ENCODE results near the gene DNAH1.
"Not testable (repeated sequence)": the region's sequence is repeated elsewhere in the genome, so short reads cannot be mapped to it uniquely, and the experiment has no call there.

Gene DNAH1

GRCh38 chr3:52315977-52316764, at the start of gene DNAH1:
Gene DNAH1 (plus strand): TSS chr3:52316319. CDS start chr3:52322443, 6,124 bp downstream.
- DNase-seq (ENCODE audit: low spot score) = no peak

- no peak for DNase-seq (ENCODE audit: low spot score)
These were observed 48.1 kb upstream of the DNAH1 start for GRCh38 chr3:52268036-52268435.

- no peak for DNase-seq (ENCODE audit: low spot score)
These were observed 46.3 kb upstream of the DNAH1 start for GRCh38 chr3:52269776-52270175.

DNA sequence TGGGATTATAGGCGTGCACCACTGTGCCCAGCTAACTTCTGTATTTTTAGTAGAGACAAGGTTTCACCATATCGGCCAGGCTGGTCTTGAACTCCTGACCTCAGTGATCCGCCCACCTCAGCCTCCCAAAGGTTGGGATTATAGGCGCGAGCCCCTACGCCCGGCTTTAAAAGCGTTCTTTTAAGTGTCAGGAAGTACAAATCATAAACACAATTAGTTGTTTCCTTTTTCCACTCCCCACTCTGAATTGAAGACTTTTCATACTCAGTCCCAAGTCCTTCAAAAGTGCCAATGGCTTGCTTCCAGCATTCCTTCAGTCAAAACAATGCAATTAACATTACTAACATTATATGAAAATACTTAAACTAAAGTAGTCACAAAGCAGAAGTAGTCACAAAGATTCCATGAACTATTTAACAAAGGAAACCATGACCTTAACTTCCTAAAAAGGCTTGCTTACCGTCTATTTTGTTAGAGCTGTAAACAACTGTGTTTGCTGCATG, 45.8 kb upstream of the DNAH1 start:
- DNase-seq (ENCODE audit: low spot score) = no peak

- not testable (repeated sequence) for DNase-seq (ENCODE audit: low spot score)
These were observed 43.9 kb upstream of the DNAH1 start for GRCh38 chr3:52272172-52272571.

- no peak for DNase-seq (ENCODE audit: low spot score)
These were observed 43.3 kb upstream of the DNAH1 start for GRCh38 chr3:52272831-52273230.

DNA sequence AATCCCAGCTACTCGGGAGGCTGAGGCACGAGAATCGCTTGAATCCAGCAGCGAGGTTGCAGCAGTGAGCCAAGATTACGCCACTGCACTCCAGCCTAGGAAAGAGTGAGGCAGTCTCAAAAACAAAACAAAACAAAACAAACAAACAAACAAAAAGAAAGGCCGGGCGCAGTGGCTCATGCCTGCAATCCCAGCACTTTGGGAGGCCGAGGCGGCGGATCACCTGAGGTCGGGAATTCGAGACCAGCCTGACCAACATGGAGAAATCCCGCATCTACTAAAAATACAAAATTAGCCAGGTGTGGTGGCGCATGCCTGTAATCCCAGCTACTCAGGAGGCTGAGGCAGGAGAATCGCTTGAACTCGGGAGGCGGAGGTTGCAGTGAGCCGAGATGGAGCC, 41.3 kb upstream of the DNAH1 start:
- not testable (repeated sequence) for DNase-seq (ENCODE audit: low spot score)

GRCh38 chr3:52277071-52277964, 38.8 kb upstream of the DNAH1 start:
- DNase-seq (ENCODE audit: low spot score) = peak; percentile 83

DNA sequence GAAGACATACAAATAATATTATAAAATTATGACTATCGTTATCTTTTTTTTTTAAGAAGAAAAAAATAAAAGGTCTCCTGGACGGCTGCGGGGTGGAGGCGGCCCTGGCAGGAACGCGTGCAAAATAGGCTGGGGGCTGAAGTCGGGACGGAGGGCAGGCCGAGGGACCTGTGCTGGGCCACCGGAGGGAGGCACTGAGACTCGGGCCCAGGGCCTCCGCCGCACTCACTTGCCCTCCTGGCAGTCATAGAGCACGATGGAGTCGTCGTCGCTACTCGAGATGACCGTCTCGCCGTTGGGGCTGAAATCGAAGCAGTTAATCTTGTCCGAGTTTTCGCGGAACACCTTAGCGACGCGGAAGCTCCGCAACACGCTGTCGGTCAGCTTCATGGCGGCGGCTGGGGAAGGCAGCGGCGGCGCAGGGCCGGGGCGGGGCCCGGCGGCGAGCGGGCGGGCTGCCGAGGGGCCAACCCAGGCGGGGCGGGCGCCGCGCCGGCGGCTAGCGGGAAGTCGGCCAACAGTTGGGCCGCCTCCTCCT, 38.1 kb upstream of the DNAH1 start:
- DNase-seq (ENCODE audit: low spot score) = peak; percentile 67

DNA sequence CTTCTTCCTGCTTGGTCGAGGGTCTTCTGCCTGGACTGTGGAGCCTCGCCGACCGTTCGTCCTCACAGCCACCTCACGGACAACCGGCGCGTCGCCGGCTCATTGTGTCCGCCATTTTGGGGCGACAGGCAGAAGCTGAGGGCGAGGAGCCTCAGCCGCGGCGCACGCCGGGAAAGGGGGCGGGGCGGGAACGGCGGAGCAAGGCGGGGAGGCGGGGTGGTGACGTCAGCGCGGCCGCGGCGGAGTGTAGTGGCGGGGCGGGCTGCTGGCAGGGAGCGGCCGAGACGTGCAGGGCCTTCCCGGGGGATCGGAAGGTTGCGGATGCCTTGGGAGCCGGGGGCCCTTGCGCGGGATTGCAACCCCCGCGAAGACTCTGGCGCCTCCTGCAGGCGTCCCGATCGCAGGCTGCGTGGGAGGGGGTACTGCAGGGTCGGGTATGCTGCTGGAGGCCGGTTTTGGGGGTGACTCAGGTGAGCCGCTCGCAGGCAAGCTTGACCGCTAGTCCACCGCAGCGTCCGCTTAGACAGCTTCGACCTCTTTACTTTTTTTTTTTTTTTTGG, 37.5 kb upstream of the DNAH1 start, which contains the start of gene WDR82:
Gene WDR82 (minus strand): TSS at position 140 of the 560 bp plus-strand sequence. CDS start 288 bp downstream, outside the sequence.
- peak; percentile 91 for DNase-seq (ENCODE audit: low spot score)

- no peak for DNase-seq (ENCODE audit: low spot score)
These were observed 36.5 kb upstream of the DNAH1 start for GRCh38 chr3:52279596-52279995.

GRCh38 chr3:52280050-52280461, 36.1 kb upstream of the DNAH1 start:
- no peak for DNase-seq (ENCODE audit: low spot score)

DNA sequence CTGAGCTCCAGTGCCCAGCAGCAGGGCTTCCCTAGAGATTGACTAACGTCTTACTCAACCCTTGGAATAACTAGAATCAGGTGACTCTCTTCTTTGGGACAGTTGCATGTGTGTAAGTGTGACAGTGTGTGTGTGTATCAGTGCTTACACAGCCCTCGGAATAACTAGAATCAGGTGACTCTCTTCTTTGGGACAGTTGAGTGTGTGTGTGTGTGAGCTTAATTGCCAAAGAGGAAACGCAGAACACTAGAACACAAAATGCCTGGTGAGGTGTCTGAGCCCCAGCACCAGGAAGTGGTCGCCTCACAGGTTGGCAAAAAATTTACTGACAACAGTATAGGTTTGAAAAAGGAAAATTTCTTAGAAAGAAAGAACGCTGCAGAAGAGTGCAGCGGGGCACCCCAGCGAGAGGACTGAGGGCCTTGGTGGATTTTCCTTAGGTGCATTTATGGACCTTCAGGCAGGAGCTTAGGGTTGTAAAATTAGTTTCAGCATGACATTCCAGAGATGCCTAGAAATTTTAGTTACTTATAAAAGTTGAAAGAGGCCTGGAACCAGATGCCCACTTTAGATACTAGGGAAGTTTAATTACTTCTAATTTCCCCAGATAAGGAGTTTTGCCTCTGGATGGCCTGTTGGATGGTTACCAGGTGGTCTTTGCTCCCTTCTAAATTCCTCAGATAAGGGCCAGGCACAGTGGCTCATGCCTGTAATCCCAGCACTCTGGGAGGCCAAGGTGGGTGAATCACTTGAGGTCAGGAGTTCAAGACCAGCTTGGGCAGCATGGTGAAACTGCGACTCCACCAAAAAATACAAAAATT, 33.9 kb upstream of the DNAH1 start:
- DNase-seq (ENCODE audit: low spot score) = no peak

- DNase-seq (ENCODE audit: low spot score) = no peak
These were observed 32.8 kb upstream of the DNAH1 start for GRCh38 chr3:52283306-52283705.

GRCh38 chr3:52284051-52284450, 32.1 kb upstream of the DNAH1 start:
- DNase-seq (ENCODE audit: low spot score) = not testable (repeated sequence)

DNA sequence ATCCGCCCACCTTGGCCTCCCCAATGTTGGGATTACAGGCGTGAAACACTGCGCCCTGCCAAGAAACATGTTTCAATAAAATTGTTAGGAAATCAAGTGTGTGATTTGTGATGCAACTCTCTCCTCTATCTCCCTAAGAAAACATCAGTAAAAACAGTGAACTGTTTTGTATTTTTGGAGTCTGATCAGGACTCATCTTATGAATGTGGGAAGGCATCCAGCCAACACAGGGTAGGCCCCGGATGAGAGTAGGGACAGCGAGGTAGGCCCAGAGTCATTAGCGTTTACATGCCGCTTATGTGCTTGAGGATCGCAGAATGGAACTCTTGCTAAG, 29.4 kb upstream of the DNAH1 start:
- DNase-seq (ENCODE audit: low spot score) = peak; percentile 61

- no peak for DNase-seq (ENCODE audit: low spot score)
These were observed 27.4 kb upstream of the DNAH1 start for GRCh38 chr3:52288674-52289073.

- DNase-seq (ENCODE audit: low spot score) = no peak
These were observed 26.8 kb upstream of the DNAH1 start for GRCh38 chr3:52289338-52289746.

GRCh38 chr3:52289747-52290595, 26.1 kb upstream of the DNAH1 start:
- no peak for DNase-seq (ENCODE audit: low spot score)
